Loucy (cell line): Measurements from ENCODE around the gene EXTL2.

ENCODE experiments used
- CTCF ChIP-seq: fragments of 200-600 bp; sonication (generic); conservative IDR thresholded peaks from 2 replicates; pipeline ENCODE4 v1.5.1; 2014; ENCODE audit warnings: mild to moderate bottlenecking, antibody characterized with exemption, low read length
- EZH2phosphoT487 ChIP-seq: fragments of 200-600 bp; IDR thresholded peaks from 2 replicates; pipeline ENCODE4 v1.6.1; 2018; ENCODE audit warnings: antibody characterized with exemption, mild to moderate bottlenecking, moderate library complexity, borderline replicate concordance

- no peak for TF ChIP-seq CTCF
- no peak for TF ChIP-seq EZH2phosphoT487
Observed at GRCh38 chr1:100926240-100926639, 31.6 kb upstream of the EXTL2 start.
